CD4-positive, alpha-beta memory T cell (primary cell): ENCODE results near the gene MEIG1. TPM values are rescaled to one million over a fixed set of nuclear protein-coding genes. Genes with fewer than 3 reads are reported as not detected.
"Not testable (repeated sequence)": the region's sequence is repeated elsewhere in the genome, so short reads cannot be mapped to it uniquely, and the experiment has no call there.

Experiments
- CTCF ChIA-PET: fragments of 350-600 bp; sonication (Branson Sonifier 250); formaldehyde crosslinking; loops from one replicate; lab custom pipeline; 2021; ENCODE audit warnings: inconsistent platforms; ENCODE audit not compliant: partially characterized antibody; lab: Charles Lee
- POLR2A ChIA-PET: fragments of 350-600 bp; sonication (Branson Sonifier 250); formaldehyde crosslinking; loops from one replicate; lab custom pipeline; 2021; ENCODE audit not compliant: partially characterized antibody; lab: Charles Lee
- DNase-seq, 5 donors: peaks; one replicate each; pipeline versions ENCODE4 v3.0.0 to v3.0.0-alpha.2; 2020 to 2022; ENCODE audit warnings: mixed read lengths in 1 of 5
- H3K27ac ChIP-seq: one replicate; pipeline ENCODE4 v1.7.0; 2013; ENCODE audit warnings: low read depth, low read length
- H3K27me3 ChIP-seq: 2 replicates; pipeline ENCODE4 v1.7.0; 2013; ENCODE audit warnings: mild to moderate bottlenecking, low read length, moderate library complexity; ENCODE audit not compliant: insufficient read depth
- H3K36me3 ChIP-seq: 2 replicates; pipeline ENCODE4 v1.7.0; 2013; ENCODE audit warnings: mild to moderate bottlenecking, low read length, moderate library complexity; ENCODE audit not compliant: insufficient read depth
- H3K4me1 ChIP-seq: 2 replicates; pipeline ENCODE4 v1.7.0; 2013; ENCODE audit warnings: mild to moderate bottlenecking, low read length, moderate library complexity; ENCODE audit not compliant: insufficient read depth
- H3K4me3 ChIP-seq, 2 donors: one replicate each; pipeline ENCODE4 v1.7.0; 2013; ENCODE audit warnings: low read length in 2 of 2, mild to moderate bottlenecking in 1 of 2
- H3K9me3 ChIP-seq, 2 donors: one replicate each; pipeline ENCODE4 v1.7.0; 2013; ENCODE audit warnings: low read length in 2 of 2, control low read depth in 1 of 2; ENCODE audit not compliant: control insufficient read depth in 1 of 2
- H3K27ac Mint-ChIP-seq, 7 donors: one replicate each; pipeline ENCODE4 v1.8.0; 2020 to 2021; ENCODE audit warnings: mixed read lengths in 7 of 7, mild to moderate bottlenecking in 6 of 7, inconsistent platforms in 3 of 7, moderate library complexity in 3 of 7
- H3K27me3 Mint-ChIP-seq, 2 donors: one replicate each; pipeline ENCODE4 v1.8.0; 2020 to 2021; ENCODE audit warnings: mixed read lengths in 2 of 2
- H3K36me3 Mint-ChIP-seq, 2 donors: one replicate each; pipeline ENCODE4 v1.8.0; 2020 to 2021; ENCODE audit warnings: mixed read lengths in 2 of 2, inconsistent platforms in 1 of 2, mild to moderate bottlenecking in 1 of 2
- H3K4me1 Mint-ChIP-seq, 4 donors: one replicate each; pipeline ENCODE4 v1.8.0; 2020 to 2021; ENCODE audit warnings: mixed read lengths in 4 of 4, mild to moderate bottlenecking in 1 of 4
- H3K4me3 Mint-ChIP-seq, 8 donors: one replicate each; pipeline ENCODE4 v1.8.0; 2020 to 2021; ENCODE audit warnings: mixed read lengths in 8 of 8, mild to moderate bottlenecking in 7 of 8, moderate library complexity in 6 of 8, inconsistent platforms in 3 of 8
- H3K9me3 Mint-ChIP-seq, 8 donors: one replicate each; pipeline ENCODE4 v1.8.0; 2020 to 2021; ENCODE audit warnings: mixed read lengths in 8 of 8, mild to moderate bottlenecking in 5 of 8, inconsistent platforms in 3 of 8, moderate library complexity in 1 of 8
- intact Hi-C: fragments of 100-400 bp; cut with micrococcal nuclease; formaldehyde crosslinking; loops from one replicate; pipeline ENCODE4 v1.15.1; 2023
- polyA plus RNA-seq, 2 donors: library from polyadenylated mRNA; unstranded; fragments of 300-500 nt; fragmentation: Illumina TruSeq; gene quantifications; one replicate each; pipeline ENCODE4 v1.2.3, GENCODE V29; 2021
- total RNA-seq, 2 experiments: library from RNA; stranded (reverse); gene quantifications; one replicate each; pipeline ENCODE4 v1.2.3, GENCODE V29; 2021

Gene MEIG1
- total and polyA plus RNA-seq, 4 experiments from 2014 or later: 0.62 to 0.99 TPM; not detected in 2

DNA sequence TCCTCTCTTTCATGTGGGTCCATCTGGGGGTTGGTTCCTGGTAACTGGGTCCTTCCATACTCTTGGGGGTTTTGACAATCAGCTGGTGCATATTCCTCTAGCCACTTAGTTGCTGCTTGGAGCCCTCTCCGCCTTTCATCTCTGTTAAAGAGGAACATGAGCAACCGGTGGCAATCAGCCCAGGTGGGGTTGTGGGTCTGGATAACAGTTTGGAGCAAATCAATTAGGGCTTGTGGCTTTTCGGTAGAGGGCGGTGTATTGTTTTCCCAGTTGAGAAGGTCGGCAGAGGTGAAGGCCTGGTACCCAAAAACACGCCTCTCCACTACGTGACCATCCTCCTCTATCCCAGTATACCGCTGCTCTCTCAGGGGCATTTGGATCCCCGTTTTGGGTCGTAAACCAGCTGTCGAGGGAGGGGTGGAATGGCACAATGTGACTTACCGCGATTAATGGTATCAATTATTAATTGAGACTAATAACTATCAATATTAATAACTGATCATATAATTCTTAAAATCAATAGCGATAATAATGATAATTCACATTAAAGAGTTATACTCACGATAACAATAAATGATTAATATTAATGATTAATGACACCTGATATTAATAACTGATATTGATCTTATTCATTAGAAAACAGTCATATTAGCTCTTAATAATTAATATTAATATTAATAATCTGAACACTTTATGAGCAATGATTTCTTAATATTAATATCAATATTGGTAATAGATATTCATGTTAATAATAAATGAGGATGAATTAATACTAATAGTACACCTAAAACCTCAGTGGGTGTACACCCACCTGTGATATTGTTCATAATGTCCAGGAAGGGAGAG lies 15.2 kb downstream of the MEIG1 start:
- CTCF ChIA-PET: interaction anchor here (0.6 to 4.2 kb wide), 7 partner anchors 8 to 489 kb away, joined by 3 to 22 read pairs (median 3); partner anchors contain the start of genes DCLRE1C and MEIG1
- H3K4me1 ChIP-seq, H3K36me3 ChIP-seq, H3K9me3 Mint-ChIP-seq, intact Hi-C loops, H3K27ac Mint-ChIP-seq, H3K9me3 ChIP-seq, H3K36me3 Mint-ChIP-seq, DNase-seq, H3K4me3 Mint-ChIP-seq, H3K4me3 ChIP-seq, H3K4me1 Mint-ChIP-seq, H3K27me3 ChIP-seq, H3K27ac ChIP-seq, POLR2A ChIA-PET: not testable (repeated sequence)
- H3K27me3 Mint-ChIP-seq: peaks cover 15 to 24% of the 10 kb centered on the region in 2 donors

DNA sequence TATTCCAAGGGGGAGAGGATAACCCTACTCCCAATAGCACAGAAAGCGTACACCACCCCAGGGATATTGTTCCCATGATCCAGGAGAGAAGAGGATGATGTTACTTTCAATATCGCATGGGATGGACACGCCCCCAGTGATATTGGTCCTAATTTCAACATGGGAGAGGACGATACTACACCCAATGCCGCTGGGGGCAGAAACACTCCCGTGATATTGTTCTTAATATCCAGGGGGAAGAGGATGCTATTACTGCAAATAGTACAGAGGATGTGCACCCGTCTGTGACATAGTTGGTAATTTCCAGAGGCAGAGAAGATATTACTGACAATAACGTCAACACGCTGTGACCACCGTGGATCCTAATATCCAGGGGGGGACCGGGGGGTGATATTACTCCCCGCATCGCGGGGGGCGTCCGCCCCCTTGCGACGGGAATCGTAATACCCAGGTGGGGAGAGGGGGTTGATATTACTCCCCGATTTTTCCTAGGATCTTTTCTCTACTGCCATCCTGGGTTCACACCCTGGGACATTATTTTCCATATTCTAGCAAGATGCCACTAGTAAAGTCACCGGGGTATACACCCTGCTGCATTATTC lies 16.6 kb downstream of the MEIG1 start:
- no peak overlapping the region for H3K4me3 ChIP-seq
- Mint-ChIP-seq H3K9me3 (no peaks in the 10 kb centered on the region), H3K27ac (peak overlapping the region in 1 of 7 donors; percentile 9), H3K4me1 (no peaks in the 10 kb centered on the region), H3K36me3 (no peaks in the 10 kb centered on the region), H3K4me3 (no peak overlapping the region), H3K27me3 (peaks cover 13 to 24% of the 10 kb centered on the region in 2 donors)
- no peak for DNase-seq
- no peaks in the 10 kb centered on the region for H3K27me3 ChIP-seq
- no peaks in the 10 kb centered on the region for H3K9me3 ChIP-seq
- intact Hi-C loops: no loop called here
- ChIA-PET POLR2A (no interaction called here), CTCF (no interaction called here)
- no peak overlapping the region for H3K27ac ChIP-seq
- H3K4me1 ChIP-seq: no peaks in the 10 kb centered on the region
- H3K36me3 ChIP-seq: no peaks in the 10 kb centered on the region

- intact Hi-C loops: no loop called here
- no peak overlapping the region for H3K27ac ChIP-seq
- H3K27ac Mint-ChIP-seq: no peak overlapping the region
- no peaks in the 10 kb centered on the region for H3K27me3 ChIP-seq
- H3K36me3 ChIP-seq: no peaks in the 10 kb centered on the region
- H3K36me3 Mint-ChIP-seq: no peaks in the 10 kb centered on the region
- H3K4me3 Mint-ChIP-seq: no peak overlapping the region
- CTCF ChIA-PET: interaction anchor here (1.0 kb wide), 1 partner anchor 9 kb away, joined by 3 read pairs; no protein-coding TSS in a partner anchor
- DNase-seq: no peak
- peaks cover 0 to 9% of the 10 kb centered on the region in 2 donors for H3K27me3 Mint-ChIP-seq
- H3K4me1 Mint-ChIP-seq: no peaks in the 10 kb centered on the region
- H3K4me3 ChIP-seq: no peak overlapping the region
- H3K9me3 ChIP-seq: no peaks in the 10 kb centered on the region
- no peaks in the 10 kb centered on the region for H3K4me1 ChIP-seq
- POLR2A ChIA-PET: no interaction called here
- H3K9me3 Mint-ChIP-seq: no peaks in the 10 kb centered on the region
Observed at GRCh38 chr10:14982744-14983143, 23.6 kb downstream of the MEIG1 start.

- CTCF ChIA-PET, H3K36me3 ChIP-seq, intact Hi-C loops, H3K27me3 Mint-ChIP-seq, H3K9me3 ChIP-seq, H3K27ac Mint-ChIP-seq, POLR2A ChIA-PET, H3K4me3 ChIP-seq, H3K4me1 ChIP-seq, H3K4me1 Mint-ChIP-seq, DNase-seq, H3K9me3 Mint-ChIP-seq, H3K27me3 ChIP-seq, H3K4me3 Mint-ChIP-seq, H3K36me3 Mint-ChIP-seq, H3K27ac ChIP-seq: not testable (repeated sequence)
Observed at GRCh38 chr10:14989552-14989951, 30.4 kb downstream of the MEIG1 start.

- H3K9me3 Mint-ChIP-seq: not testable (repeated sequence)
Observed at GRCh38 chr10:14991035-14991749, 32.0 kb downstream of the MEIG1 start.

DNA sequence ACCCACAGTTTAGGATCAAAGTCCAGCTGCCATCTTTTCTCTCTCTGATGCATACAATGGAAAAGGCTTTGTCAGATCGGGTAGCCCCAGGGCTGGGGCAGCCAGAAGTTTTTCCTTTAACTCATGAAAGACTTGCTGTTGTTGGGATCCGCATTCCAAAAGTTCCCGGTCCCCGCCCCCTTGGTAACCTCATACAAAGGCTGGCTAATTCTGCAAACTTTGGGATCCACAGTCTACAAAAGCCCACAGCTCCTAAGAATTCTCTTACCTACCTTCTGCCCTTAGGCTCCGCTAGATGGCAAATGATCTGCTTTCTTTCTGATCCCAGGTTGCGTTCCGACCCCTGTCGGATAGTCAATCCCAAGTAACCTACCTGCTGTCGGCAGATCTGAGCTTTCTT lies 33.1 kb downstream of the MEIG1 start:
- H3K4me3 Mint-ChIP-seq, H3K9me3 ChIP-seq, H3K36me3 Mint-ChIP-seq, CTCF ChIA-PET, H3K4me3 ChIP-seq, H3K36me3 ChIP-seq, POLR2A ChIA-PET, H3K27ac ChIP-seq, H3K9me3 Mint-ChIP-seq, H3K27me3 ChIP-seq, intact Hi-C loops, H3K4me1 ChIP-seq, H3K4me1 Mint-ChIP-seq, DNase-seq, H3K27me3 Mint-ChIP-seq: not testable (repeated sequence)
- H3K27ac Mint-ChIP-seq: peak overlapping the region in 1 of 7 donors; percentile 32

More at GRCh38 chr10:14991035-14991749, 32.0 kb downstream of the MEIG1 start:
- H3K27ac Mint-ChIP-seq, H3K4me1 Mint-ChIP-seq, H3K36me3 ChIP-seq, H3K27me3 Mint-ChIP-seq, H3K27me3 ChIP-seq, H3K4me3 Mint-ChIP-seq, H3K36me3 Mint-ChIP-seq, H3K9me3 ChIP-seq, H3K4me1 ChIP-seq, POLR2A ChIA-PET, CTCF ChIA-PET, H3K27ac ChIP-seq, H3K4me3 ChIP-seq: not testable (repeated sequence)
- intact Hi-C loops: loop anchor here (1.0 kb wide), 1 partner anchor 115 kb away; no protein-coding TSS in a partner anchor
- DNase-seq: peak in 4 of 5 donors; percentile 15 to 70 (median 42)
